ENCODE measurements around the gene CYP2B6.
"Not testable (repeated sequence)": the region's sequence is repeated elsewhere in the genome, so short reads cannot be mapped to it uniquely, and the experiment has no call there.

The CYP2B6 gene

DNA sequence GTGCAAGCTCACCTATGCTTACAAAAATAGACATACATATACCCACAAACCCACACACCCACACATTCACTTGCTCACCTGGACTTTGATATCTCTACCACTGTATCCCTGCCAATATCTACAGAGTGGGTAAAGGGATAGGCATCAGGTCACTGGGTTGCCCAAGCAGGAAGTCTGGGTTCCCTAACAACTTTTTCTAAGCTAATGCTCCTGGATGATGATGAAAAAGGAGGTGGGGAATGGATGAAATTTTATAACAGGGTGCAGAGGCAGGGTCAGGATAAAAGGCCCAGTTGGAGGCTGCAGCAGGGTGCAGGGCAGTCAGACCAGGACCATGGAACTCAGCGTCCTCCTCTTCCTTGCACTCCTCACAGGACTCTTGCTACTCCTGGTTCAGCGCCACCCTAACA is at the start of gene CYP2B6:
TSS of gene CYP2B6 (plus strand) at position 311 of the 410 bp plus-strand sequence. CDS start at position 335, 24 bp downstream.
- DNase-seq, result no peak

GRCh38 chr19:40941481-40942219 is 49.4 kb upstream of the CYP2B6 start:
- DNase-seq, result no peak

- no peak for DNase-seq
These were observed 45.4 kb upstream of the CYP2B6 start for GRCh38 chr19:40945645-40946044.

DNA sequence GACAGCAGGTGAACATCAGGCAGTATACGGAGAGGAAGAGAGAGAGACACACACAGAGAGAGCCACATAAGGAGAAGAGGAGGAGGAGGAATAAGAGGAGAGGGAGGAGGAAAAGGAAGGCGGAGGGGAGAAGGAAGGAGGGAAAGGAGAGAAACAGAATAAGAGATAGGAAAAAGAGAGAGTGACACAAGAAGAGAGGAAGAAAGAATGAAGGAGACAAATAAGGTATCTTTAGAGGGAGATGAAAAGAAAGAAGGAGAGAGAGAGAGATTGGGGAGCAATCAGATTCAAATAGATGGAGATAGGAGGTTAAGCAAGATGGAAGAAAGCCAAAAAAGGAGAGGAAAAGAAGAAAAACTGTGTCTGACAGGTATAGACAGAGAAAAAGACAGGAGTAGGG is 44.0 kb upstream of the CYP2B6 start:
- no peak for DNase-seq

DNA sequence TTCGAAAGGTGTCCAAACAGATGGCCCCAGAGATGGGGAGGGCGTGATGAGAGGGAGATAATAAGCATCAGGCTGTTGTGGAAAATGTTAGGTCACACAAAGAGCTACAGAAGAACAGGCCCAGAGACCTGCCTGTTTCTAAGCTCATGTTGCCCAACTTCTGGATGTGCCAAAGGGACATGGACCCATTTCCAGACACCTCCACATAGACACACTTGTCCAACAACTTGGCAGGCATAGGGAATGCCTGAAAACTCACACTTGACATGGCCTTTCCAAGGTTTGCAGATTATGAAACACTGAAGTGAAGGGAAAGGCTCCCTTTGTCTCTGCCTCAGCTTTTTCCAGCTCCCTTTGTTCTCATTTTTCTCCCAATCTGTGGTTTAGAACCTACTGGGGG is 43.5 kb upstream of the CYP2B6 start:
- no peak for DNase-seq

- DNase-seq, result no peak
These were observed 42.3 kb upstream of the CYP2B6 start for GRCh38 chr19:40948580-40949299.

DNA sequence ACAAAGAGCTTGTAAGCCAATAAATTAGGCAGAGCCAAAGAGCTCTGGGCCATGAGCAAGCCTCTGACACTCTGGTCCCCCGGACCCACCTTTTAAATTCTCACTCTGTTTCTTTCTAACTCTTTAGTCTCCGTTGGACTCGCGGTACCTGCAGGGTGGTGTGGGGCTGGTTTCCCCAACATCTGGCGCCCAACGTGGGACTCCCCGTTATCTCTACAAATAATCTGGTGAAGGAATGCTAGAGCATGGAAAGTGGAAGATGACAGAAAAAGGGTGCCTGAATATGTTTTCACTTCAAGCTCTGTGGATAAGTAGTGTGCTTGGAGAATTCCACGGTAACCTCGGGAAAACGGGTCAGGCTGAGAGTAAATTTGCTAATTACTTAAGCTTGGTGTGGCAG is 36.5 kb upstream of the CYP2B6 start:
- no peak for DNase-seq

GRCh38 chr19:40959338-40959737 is 31.7 kb upstream of the CYP2B6 start:
- no peak for DNase-seq

DNA sequence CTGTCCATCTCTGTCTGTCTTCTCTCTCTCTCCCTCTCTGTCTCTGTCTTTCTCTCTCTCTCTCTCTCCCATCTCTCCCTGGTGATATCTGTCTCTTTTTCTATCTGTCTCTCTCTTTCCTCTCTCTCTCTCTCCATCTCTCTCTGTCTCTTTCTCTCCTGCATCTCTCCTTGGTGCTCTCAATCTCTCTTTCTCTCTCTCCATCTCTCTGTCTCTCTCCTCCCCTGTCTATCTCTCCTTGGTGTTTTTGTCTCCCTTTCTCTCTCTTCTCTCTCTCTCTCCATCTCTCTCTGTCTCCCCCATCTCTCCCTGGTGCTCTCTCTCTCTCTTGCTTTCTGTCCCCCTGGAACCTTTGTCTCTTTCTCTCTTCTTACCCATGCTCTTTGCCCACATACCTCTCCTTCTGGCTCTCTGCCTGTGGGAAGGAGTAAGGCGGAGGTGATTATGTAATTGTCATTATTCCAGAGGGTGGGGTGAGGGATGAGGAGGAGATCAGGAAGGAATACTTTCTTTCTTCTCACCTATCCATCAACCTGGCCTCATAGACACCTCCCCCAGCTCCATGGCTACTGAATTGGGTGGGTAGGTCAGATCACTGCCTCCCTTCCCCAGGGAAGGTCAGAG is 30.9 kb upstream of the CYP2B6 start:
- DNase-seq, result no peak

GRCh38 chr19:40960780-40961179 is 30.3 kb upstream of the CYP2B6 start:
- no peak for DNase-seq

GRCh38 chr19:40962460-40962961 is 28.6 kb upstream of the CYP2B6 start:
- no peak for DNase-seq

- DNase-seq, result not testable (repeated sequence)
These were observed 26.7 kb upstream of the CYP2B6 start for GRCh38 chr19:40964361-40964760.

GRCh38 chr19:40965351-40965750 is 25.7 kb upstream of the CYP2B6 start:
- DNase-seq, result not testable (repeated sequence)

- DNase-seq, result not testable (repeated sequence)
These were observed 24.5 kb upstream of the CYP2B6 start for GRCh38 chr19:40966591-40966990.

DNA sequence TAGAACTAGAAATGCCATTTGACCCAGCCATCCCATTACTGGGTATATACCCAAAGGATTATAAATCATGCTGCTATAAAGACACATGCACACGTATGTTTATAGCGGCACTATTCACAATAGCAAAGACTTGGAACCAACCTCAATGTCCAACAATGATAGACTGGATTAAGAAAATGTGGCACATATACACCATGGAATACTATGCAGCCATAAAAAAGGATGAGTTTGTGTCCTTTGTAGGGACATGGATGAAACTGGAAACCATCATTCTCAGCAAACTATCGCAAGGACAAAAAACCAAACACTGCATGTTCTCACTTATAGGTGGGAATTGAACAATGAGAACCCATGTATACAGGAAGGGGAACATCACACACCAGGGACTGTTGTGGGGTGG is 23.0 kb upstream of the CYP2B6 start:
- not testable (repeated sequence) for DNase-seq

- not testable (repeated sequence) for DNase-seq
These were observed 21.4 kb upstream of the CYP2B6 start for GRCh38 chr19:40969721-40970120.

DNA sequence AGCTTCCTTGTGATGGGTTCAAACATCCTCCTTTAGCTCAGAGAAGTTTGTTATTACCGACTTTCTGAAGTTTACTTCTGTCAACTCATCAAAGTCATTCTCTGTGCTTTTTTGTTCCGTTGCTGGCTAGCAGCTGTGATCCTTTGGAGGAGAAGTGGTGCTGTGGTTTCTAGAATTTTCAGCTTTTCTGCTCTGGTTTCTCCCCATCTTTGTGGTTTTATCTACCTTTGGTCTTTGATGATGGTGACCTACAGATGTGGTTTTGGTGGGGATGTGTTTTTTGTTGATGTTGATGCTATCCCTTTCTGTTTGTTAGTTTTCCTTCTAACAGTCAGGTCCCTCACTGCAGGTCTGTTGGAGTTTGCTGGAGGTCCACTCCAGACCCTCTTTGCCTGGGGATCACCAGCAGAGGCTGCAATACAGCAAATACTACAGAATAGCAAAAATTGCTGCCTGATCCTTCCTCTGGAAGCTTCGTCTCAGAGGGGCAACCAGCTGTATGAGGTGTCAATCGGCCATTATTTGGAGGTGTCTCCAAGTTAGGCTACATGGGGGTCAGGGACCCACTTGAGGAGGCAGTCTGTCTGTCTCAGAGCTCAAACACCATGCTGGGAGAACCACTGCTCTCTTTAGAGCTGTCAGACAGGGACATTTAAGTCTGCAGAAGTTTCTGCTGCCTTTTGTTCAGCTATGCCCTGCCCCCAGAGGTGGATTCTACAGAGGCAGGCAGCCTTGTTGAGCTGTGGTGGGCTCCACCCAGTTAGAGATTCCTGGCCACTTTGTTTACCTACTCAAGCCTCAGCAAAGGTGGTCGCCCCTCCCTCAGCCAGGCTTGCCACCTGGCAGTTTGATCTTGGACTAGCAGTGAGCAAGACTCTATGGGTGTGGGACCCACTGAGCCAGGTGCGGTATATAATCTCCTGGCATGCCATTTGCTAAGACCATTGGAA is 20.4 kb upstream of the CYP2B6 start:
- peak; percentile 41 for DNase-seq

DNA sequence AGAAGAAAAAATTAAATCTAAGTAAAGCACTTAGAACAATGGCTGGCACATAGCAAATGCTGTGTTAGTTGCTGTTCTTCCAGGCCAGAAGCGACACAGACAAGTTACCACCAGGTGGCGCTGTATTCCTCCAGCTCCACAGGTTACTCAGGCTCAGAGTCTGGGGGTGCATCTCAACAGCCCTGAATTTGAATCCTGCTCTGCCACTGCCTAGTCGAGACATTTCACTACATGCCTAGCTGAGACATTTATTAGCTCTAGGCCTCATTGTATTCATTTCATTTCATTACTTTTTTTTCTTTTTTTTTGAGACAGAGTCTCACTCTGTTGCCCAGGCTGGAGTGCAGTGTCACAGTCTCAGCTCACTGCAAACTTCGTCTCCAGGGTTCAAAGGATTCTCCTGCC is 16.4 kb upstream of the CYP2B6 start:
- peak; percentile 71 for DNase-seq

GRCh38 chr19:40976134-40976533 is 14.9 kb upstream of the CYP2B6 start:
- DNase-seq, result no peak

GRCh38 chr19:40976724-40977123 is 14.4 kb upstream of the CYP2B6 start:
- DNase-seq, result no peak

GRCh38 chr19:40979759-40980158 is 11.3 kb upstream of the CYP2B6 start:
- DNase-seq, result not testable (repeated sequence)

- DNase-seq, result not testable (repeated sequence)
These were observed 10.2 kb upstream of the CYP2B6 start for GRCh38 chr19:40980743-40981442.

Measured in CD4-positive, alpha-beta T cell treated with Interleukin-15 for 1 hour (primary cell).